Astrocyte of the hippocampus (primary cell): ENCODE measurements around the gene AMPD3.

Experiments used
- DNase-seq: peaks from one replicate; pipeline ENCODE4 v3.0.0; 2011; ENCODE audit warnings: low read depth, low spot score

Gene AMPD3

GRCh38 chr11:10537600-10537999 lies 82.5 kb downstream of the AMPD3 start:
- DNase-seq = no peak

DNA sequence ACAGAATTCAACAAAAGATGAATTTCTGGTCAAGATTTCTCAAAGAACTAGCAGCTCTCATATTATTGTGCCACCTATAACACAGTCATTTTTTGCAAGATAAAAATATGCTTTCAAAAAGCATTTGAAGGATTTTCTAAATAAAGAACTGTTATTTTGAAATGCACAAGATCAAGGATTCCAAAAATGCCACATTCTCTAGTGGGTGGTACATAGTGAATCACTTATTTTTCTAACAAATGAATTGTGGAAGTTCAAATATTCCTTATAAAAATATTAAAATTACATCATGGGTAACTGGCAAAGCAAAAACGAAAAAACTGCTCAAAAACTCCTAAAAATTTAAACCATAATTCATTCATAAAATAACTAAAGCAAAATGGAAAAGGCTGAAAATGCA lies 83.9 kb downstream of the AMPD3 start:
- no peak for DNase-seq

GRCh38 chr11:10539339-10539738 lies 84.3 kb downstream of the AMPD3 start:
- DNase-seq = no peak

GRCh38 chr11:10540546-10540914 lies 85.5 kb downstream of the AMPD3 start:
- DNase-seq = peak; percentile 71

DNA sequence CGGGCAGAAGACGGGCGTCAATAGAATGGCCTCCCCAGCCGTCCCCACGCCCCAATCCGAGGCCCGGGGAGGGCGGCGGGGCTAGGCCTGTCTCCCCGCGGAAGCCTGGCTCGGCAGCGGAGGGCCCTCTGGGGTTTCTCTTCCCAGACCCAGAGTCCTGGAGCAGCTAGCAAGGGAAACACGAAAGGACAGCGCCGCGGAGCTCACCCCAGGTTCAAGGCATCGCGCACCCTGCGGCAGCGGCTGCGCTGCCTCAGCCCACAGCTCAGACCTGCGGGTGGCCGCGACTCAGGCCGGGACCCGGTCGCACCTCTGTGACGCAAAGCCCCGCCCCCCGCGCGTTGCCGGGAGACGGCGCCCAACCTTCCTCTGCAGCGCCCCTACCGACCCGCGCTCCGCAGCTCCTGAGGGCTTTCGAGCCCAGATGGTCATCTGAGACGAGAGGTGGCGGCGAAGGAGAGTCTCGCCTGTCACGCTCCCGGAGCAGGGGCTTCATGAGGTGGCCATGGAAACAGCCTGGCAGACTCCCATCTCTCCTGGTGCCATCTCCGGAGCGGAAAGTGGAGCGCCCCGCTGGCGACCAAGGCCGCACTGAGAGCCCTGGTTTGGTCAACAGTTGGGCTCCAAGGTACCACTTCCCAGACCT lies 86.0 kb downstream of the AMPD3 start, which contains the start of gene RNF141:
RNF141 (minus strand) TSS at position 273 of the 646 bp plus-strand sequence. CDS start 7,029 bp downstream, outside the sequence.
- DNase-seq = peak; percentile 98

GRCh38 chr11:10541561-10541930 lies 86.5 kb downstream of the AMPD3 start:
- DNase-seq = no peak

- no peak for DNase-seq
Measured at GRCh38 chr11:10542776-10543175, 87.7 kb downstream of the AMPD3 start.

DNA sequence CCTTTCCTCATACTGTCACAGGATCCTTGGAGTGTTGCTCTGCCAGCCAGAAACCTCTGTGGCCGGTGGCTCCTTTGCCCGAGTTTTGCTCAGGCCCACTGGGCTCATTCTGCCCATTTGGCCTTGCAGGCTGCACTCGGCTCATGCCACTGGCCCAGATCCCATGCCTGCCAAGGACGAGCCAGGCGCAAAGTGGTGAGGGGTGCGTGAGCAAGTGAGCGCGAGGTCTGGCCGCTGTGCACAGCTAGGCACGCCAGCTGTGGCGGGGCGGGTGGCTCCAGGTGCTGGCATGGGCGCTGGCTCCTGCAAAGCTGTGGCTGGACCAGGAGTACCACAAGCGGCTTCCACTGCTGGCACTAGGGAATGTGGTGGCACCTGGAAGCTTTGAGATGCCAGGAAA lies 88.7 kb downstream of the AMPD3 start:
- no peak for DNase-seq

- DNase-seq = no peak
Measured at GRCh38 chr11:10544491-10545465, 89.7 kb downstream of the AMPD3 start.

DNA sequence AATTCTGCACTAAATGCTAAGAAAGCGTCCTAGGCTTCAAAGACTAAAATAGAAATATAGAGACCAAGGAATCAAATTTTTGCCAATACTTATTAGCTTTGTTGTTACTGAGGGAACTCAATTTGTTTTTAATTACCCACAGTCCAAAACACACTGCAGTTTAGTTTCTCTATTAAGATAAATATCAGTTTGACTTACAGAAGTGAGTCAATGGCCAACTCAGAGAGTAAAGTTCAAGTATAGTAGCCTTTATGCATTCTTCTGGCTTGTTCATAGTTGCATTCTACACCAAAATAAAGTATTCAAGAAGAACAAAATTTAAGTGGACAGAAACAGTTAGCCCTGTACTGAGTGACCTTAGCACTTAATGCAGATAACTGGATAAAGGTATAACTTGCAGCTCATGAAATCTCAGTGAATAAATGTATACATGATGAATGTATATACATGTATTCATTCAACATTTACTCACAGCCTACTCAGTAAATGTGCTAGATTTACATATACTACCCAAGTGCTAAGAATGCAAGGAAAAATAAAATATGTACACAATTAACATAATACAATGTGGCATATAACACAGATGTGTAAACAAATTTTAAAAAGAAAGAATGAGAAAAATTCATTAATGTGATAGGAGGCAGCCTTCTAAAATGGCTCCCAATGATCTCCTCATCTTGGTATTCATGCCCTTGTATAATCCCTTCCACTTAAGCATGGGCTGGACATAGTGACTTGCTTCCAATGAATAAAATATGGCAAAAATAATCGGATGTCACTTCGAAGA lies 95.6 kb downstream of the AMPD3 start:
- no peak for DNase-seq

DNA sequence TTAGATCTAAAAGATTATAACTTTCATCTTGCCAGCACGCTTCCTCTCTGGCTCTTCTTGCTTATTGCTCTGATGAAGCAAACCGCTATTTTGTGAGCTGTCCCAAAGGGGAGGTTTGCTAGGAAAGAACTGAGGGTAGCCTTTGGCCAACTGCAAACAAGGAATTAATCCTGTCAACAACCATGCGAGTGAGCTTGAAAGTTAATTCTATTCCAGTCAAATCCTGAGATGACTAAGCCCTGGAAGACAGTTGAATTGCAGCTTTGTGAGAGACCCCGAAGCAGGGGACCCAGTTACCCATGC lies 96.2 kb downstream of the AMPD3 start:
- DNase-seq = no peak

DNA sequence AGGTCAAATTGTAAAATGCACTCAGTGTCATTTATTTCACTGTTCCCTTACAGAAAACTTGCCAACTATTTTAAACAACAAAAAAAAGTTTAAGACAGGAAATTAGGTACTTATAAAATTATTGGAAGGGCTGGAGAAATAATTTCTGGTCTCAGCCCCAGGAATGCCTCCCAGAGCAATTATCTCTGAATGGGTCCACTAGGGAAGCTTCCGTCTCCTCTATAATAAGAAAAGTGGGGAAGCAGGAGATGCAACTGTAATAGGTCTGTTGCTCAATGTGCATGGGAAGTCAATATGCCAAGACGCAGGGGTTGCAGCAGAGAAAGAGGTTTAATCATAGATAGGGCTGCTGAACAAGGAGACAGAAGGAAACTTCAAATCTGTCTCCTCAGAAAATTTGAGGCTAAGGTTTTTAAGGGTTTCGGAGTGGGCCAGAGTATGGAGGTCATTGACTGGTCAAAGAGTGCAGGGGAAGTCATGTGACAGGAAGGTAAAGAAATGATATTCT lies 96.8 kb downstream of the AMPD3 start:
- no peak for DNase-seq

DNA sequence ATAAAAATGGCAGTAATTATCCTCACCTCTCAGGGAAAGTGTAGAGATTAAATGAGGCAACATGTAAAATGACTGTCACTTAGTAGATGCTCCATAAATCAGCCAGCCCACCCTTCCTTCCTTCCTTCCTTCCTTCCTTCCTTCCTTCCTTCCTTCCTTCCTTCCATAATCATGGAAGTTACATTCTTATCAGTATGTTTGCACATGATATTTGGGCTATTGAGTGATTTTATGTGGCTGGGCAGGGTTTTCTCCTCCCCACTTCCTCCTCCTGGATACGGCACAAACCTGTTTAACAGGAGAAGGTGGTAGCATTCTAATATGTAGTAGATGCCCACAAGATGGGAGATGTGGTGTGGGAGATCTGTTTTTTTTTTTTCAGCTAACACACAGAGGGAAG lies 101.5 kb downstream of the AMPD3 start:
- DNase-seq = no peak
